Measurements from ENCODE around the gene CILP2. TPM values are rescaled to one million over a fixed set of nuclear protein-coding genes. Genes with fewer than 3 reads are reported as not detected.
A peak's percentile ranks its signal among the peaks of the same experiment; 100 is the strongest.

Gene CILP2
- total and polyA plus RNA-seq, 2 of the 4 experiments (the other 2 are of a cell fraction) = 0.18 to 0.87 TPM

DNA sequence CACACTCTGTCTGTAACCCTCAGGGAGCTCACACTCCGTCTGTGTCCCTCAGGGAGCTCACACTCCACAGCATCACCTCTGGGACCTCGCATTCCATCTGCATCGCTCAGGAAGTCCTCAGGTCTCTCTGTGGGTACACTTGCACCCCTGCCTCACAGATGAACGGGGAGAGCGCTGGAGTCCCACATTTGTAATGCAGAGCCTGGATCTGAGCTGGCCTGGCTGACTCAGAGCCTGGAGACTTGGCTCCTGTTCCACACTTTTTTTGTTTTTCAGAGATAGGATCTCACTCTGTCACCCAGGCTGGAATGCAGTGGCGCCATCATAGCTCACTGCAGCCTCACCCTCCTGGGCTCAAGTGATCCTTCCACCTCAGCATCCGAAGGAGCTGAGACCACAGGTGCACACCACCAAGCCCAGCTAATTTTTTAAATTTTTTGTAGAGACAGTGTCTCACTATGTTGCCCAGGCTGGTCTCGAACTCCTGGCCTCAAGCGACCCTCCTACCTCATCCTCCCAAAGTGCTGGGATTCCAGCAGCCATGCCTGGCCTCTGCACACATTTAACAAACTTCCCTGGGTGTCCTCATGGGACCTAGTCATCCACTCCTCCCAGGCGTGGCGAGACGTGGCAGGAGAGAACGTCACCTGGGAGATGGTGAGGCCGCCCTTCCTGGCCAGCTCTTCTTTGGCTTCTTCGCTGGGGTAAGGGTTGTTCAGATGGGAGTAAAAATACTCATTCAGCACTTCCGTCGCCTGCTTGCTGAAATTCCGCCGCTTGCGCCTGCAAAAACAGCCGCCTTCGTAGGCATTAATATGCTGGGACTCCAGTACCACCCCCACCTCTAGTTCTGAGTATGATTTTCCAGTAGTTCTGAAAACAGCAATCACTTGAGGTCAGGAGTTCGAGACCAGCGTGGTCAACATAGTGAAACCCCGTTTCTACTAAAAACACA is 31.0 kb downstream of the CILP2 start:
- Histone ChIP-seq H3K23ac (ENCODE audit: low read depth, low read length) (no peak overlapping the region), H3K56ac (ENCODE audit: extremely low read depth, insufficient read depth, low read length) (no peak overlapping the region), H2AK5ac (ENCODE audit: low read depth, low read length) (no peak overlapping the region; the same call in 1 of the 2 replicates), H3K4me3 (ENCODE audit: insufficient read depth, low read depth, low read length) (no peak overlapping the region), H3K36me3 (ENCODE audit: control insufficient read depth, insufficient read depth, low read length) (peaks cover 2% of the 10 kb centered on the region; the same call in 1 of the 2 replicates), H2AFZ (replicated peaks; ENCODE audit: low read length, poor library complexity) (peak overlapping the region; percentile 56), H3K9me3 (ENCODE audit: control insufficient read depth, insufficient read depth, low read length) (no peaks in the 10 kb centered on the region), H3K79me1 (ENCODE audit: low read depth in 1 of 2, low read length in 2 of 2) (no peaks in the 10 kb centered on the region), H3K9ac (ENCODE audit: low read depth, low read length) (no peak overlapping the region), H2BK20ac (ENCODE audit: low read depth, low read length) (no peak overlapping the region), H3K27me3 (ENCODE audit: control insufficient read depth, insufficient read depth, low read length) (no peaks in the 10 kb centered on the region), H3K27ac (ENCODE audit: insufficient read depth, low read length) (no peak overlapping the region), H3K4me2 (ENCODE audit: low read depth, low read length) (no peak overlapping the region), H4K20me1 (ENCODE audit: insufficient read depth, low read length) (no peaks in the 10 kb centered on the region; the same call in 1 of the 2 replicates), H2AK9ac (replicated peaks; ENCODE audit: low read depth, low read length, poor library complexity) (no peak overlapping the region), H3K4ac (ENCODE audit: low read depth, low read length) (no peak overlapping the region), H2BK120ac (ENCODE audit: low read depth, low read length) (0 out of 2 replicates have a peak overlapping the region, but pooled peaks have one; percentile 16), H3K18ac (ENCODE audit: low read depth, low read length) (no peak overlapping the region), H2BK15ac (ENCODE audit: low read depth, low read length) (no peak overlapping the region), H3K4me1 (ENCODE audit: control insufficient read depth, insufficient read depth, low read length) (peaks cover 5% of the 10 kb centered on the region), H2BK5ac (ENCODE audit: low read depth, low read length, poor library complexity, severe bottlenecking) (no peak overlapping the region), H4K8ac (ENCODE audit: low read depth in 2 of 2, low read length in 2 of 2) (no peak overlapping the region), H3K14ac (replicated peaks; ENCODE audit: low read depth, low read length) (no peak overlapping the region), H3K9me1 (ENCODE audit: insufficient read depth, low read length) (no peaks in the 10 kb centered on the region), H4K5ac (ENCODE audit: low read depth, low read length) (no peak overlapping the region), H4K91ac (ENCODE audit: insufficient read depth, low read depth, low read length) (no peak overlapping the region)
- peak; percentile 67 for DNase-seq
- BruUV-seq (replicated peaks) = no TSS peak
- intact Hi-C loops (cut with micrococcal nuclease) (loop anchor here (5.0 kb wide), 1 partner anchor 48 kb away; the partner anchor contains the start of gene PBX4), dilution Hi-C loops (cut with HindIII; ENCODE audit: low sequenced_read_pairs, unreplicated experiment) (no loop called here), in situ Hi-C loops (cut with MboI; ENCODE audit: low sequenced_read_pairs) (no loop called here)
- CTCF ChIA-PET = interaction anchor here (1.1 kb wide), 1 partner anchor 16 kb away, joined by 4 read pairs; no protein-coding TSS in a partner anchor
- ATAC-seq (ENCODE audit: low read depth) = peak; percentile 67
- WGBS, 2 experiments (ENCODE audit: extremely low coverage in 2 of 2, insufficient read length in 1 of 2) = 75% methylated on average over 5 of the region's 25 CpGs; no CpG with 5 or more reads in 1 of the 2 experiments
- POLR2A ChIA-PET (ENCODE audit: unreplicated experiment) = no interaction called here
- no peak for TF ChIP-seq USF2 (IDR thresholded peaks at IDR 0.05; ENCODE audit: low read depth, low read length)
- no peak for TF ChIP-seq POLR2A (IDR thresholded peaks at IDR 0.05; ENCODE audit: low read depth, low read length)
- no peak for TF ChIP-seq CHD1 (IDR thresholded peaks at IDR 0.05; ENCODE audit: low read depth, low read length)
- no peak for TF ChIP-seq MXI1 (IDR thresholded peaks at IDR 0.05; ENCODE audit: borderline replicate concordance, low read depth, low read length)
- TF ChIP-seq MAFK (IDR thresholded peaks at IDR 0.05; ENCODE audit: low read depth, low read length) = no peak
- TF ChIP-seq MAZ (IDR thresholded peaks at IDR 0.05; ENCODE audit: borderline replicate concordance, low read depth, low read length) = no peak
- TF ChIP-seq, protein P1, sequence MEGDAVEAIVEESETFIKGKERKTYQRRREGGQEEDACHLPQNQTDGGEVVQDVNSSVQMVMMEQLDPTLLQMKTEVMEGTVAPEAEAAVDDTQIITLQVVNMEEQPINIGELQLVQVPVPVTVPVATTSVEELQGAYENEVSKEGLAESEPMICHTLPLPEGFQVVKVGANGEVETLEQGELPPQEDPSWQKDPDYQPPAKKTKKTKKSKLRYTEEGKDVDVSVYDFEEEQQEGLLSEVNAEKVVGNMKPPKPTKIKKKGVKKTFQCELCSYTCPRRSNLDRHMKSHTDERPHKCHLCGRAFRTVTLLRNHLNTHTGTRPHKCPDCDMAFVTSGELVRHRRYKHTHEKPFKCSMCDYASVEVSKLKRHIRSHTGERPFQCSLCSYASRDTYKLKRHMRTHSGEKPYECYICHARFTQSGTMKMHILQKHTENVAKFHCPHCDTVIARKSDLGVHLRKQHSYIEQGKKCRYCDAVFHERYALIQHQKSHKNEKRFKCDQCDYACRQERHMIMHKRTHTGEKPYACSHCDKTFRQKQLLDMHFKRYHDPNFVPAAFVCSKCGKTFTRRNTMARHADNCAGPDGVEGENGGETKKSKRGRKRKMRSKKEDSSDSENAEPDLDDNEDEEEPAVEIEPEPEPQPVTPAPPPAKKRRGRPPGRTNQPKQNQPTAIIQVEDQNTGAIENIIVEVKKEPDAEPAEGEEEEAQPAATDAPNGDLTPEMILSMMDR (conservative IDR thresholded peaks at IDR 0.05; ENCODE audit: low read depth, low read length) = no peak
- no peak for TF ChIP-seq RFX5 (IDR thresholded peaks at IDR 0.05; ENCODE audit: low read depth, low read length)
- TF ChIP-seq NFE2L2 (IDR thresholded peaks at IDR 0.05; ENCODE audit: low read depth, low read length) = no peak
- TF ChIP-seq RAD21 (IDR thresholded peaks at IDR 0.05; ENCODE audit: low read length) = no peak
- no peak for TF ChIP-seq RCOR1 (IDR thresholded peaks at IDR 0.05; ENCODE audit: insufficient replicate concordance, low read length)
- no peak for TF ChIP-seq BHLHE40 (IDR thresholded peaks at IDR 0.05; ENCODE audit: low read depth, low read length)
- TF ChIP-seq, protein P2, sequence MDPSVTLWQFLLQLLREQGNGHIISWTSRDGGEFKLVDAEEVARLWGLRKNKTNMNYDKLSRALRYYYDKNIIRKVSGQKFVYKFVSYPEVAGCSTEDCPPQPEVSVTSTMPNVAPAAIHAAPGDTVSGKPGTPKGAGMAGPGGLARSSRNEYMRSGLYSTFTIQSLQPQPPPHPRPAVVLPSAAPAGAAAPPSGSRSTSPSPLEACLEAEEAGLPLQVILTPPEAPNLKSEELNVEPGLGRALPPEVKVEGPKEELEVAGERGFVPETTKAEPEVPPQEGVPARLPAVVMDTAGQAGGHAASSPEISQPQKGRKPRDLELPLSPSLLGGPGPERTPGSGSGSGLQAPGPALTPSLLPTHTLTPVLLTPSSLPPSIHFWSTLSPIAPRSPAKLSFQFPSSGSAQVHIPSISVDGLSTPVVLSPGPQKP (IDR thresholded peaks at IDR 0.05; ENCODE audit: borderline replicate concordance, low read depth, low read length) = no peak

All from IMR-90 (cell line).